ENCODE results near the gene C11orf68.

Gene C11orf68

GRCh38 chr11:65870307-65870658 is 48.6 kb downstream of the C11orf68 start:
- DNase-seq, result no peak

DNA sequence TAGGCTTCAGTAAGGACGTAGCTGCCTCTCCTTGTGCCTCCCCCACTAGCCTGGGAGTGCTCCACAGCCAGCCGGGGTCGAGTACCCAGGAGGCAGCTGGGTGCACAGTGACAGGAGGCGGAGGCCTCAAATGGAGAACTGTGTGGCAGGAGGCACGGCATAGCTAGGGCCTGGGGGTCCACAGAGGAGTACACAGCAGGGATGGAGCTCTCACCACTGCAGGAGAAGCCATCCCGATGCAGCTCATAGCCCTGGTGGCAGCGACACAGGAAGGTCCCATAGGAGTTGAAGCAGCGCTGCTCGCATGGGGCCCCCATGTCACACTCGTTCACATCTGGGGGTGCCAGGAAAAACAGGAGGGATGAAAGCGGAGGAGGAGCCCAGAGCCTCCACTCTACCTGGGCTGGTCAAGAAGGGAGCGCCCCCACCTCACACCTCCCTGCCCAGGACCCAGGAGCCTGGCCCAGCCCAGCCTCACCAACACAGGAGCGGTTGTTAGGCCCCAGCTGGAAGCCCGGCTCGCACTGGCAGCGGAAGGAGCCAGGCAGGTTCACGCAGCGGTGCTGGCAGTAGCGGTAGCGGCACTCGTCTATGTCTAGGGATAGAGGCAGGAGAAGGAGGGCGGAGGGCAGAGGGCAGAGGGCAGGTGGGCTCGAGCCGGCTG is 49.1 kb downstream of the C11orf68 start:
- DNase-seq, result no peak

- no peak for DNase-seq
Measured at GRCh38 chr11:65868907-65869306, 50.0 kb downstream of the C11orf68 start.

DNA sequence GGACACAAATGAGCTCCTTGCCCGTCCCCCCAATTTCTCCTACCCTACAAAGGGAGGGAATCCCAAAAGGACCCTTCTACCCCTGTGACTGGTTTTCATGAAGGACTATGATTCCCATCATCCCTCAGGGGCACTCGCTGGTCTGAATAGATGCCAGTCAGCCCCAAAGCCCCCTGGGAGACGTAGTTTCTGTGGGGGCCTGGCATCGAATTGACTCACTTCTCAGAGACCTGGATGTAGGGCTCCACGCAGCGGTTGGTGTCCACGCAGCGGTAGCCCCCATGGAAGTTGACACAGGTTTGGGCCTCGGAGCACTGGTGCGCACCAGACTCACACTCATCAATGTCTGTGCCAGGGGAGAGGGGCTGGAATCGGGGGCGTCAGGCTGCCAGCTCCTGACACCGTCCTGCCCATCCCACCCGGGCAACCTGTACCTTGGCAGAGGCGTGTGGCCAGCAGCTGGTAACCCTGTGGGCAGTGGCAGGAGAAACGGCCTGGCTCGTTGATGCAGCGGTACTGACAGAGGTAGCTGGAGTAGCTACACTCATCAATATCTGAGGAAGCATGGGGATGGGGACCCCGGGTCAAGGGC is 50.7 kb downstream of the C11orf68 start:
- DNase-seq, result no peak

- DNase-seq, result no peak
Measured at GRCh38 chr11:65867284-65868071, 51.4 kb downstream of the C11orf68 start.
